GM18505 (cell line): Measurements from ENCODE around the gene ZBTB46.

ENCODE experiments used
- ATAC-seq: cut with Tn5 transposase; IDR thresholded peaks from one replicate; pipeline ENCODE4 v1.9.1; 2021; ENCODE audit not compliant: unreplicated experiment
- POLR2A ChIP-seq: IDR thresholded peaks from 4 replicates; pipeline ENCODE4 v1.6.1; 2011; ENCODE audit warnings: borderline replicate concordance; ENCODE audit not compliant: insufficient read depth, insufficient read length; ENCODE audit errors: extremely low read depth

Gene ZBTB46

DNA sequence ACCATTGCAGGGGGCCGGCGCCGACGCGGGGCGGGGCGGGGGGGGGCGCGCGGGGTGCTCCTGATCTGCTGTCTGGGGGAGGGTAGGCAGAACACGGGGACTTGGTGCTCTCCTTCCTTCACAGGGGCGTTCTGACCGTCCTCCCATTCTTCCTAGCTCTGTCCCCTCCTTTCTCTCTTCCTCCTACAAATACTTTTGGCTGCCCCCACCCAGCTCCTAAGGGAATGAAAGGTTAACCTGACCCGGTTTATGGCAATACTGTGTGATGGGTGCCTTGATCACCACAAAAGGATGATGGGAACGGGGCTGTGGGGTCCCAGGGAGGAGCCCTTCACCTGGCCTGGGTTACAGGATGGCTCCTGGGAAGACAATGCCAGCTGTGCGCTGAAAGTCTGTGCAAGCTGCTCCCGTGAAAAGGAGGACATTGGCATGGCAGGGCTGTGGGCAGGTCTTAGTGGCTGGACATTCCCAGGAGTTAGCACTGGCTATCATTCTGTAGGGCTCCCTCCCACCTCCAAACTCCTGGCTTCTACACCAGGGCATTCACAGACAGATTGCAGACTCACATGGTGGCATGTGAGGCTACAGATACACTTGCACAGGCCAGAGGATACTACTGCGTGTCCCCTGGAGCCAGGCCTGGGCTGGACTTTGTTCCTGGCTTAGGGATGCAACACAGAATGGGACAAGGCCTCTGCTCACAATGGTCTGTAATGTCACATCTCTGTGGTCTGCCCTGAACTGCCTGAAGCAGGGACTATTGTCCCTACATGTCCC, 32.1 kb upstream of the ZBTB46 start:
- no peak for ATAC-seq
- no peak for TF ChIP-seq POLR2A

DNA sequence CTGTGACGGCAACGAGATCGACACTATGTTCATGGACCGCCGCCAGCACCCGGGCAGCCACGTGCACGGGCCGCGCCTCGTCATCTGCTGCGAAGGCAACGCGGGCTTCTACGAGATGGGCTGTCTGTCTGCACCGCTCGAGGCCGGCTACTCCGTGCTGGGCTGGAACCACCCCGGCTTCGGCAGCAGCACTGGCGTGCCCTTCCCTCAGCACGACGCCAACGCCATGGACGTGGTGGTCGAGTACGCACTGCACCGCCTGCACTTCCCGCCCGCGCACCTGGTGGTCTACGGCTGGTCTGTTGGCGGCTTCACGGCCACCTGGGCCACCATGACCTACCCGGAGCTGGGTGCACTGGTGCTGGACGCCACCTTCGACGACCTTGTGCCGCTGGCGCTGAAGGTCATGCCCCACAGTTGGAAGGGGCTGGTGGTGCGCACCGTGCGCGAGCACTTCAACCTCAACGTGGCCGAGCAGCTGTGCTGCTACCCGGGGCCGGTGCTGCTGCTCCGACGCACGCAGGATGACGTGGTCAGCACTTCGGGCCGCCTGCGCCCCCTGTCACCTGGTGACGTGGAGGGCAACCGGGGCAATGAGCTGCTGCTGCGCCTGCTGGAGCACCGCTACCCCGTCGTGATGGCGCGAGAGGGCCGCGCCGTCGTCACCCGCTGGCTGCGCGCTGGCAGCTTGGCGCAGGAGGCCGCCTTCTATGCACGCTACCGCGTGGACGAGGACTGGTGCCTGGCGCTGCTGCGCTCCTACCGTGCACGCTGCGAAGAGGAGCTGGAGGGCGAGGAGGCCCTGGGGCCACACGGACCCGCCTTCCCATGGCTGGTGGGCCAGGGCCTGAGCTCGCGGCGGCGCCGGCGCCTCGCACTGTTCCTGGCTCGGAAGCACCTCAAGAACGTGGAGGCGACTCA, 31.2 kb upstream of the ZBTB46 start:
- TF ChIP-seq POLR2A: no peak
- no peak for ATAC-seq

DNA sequence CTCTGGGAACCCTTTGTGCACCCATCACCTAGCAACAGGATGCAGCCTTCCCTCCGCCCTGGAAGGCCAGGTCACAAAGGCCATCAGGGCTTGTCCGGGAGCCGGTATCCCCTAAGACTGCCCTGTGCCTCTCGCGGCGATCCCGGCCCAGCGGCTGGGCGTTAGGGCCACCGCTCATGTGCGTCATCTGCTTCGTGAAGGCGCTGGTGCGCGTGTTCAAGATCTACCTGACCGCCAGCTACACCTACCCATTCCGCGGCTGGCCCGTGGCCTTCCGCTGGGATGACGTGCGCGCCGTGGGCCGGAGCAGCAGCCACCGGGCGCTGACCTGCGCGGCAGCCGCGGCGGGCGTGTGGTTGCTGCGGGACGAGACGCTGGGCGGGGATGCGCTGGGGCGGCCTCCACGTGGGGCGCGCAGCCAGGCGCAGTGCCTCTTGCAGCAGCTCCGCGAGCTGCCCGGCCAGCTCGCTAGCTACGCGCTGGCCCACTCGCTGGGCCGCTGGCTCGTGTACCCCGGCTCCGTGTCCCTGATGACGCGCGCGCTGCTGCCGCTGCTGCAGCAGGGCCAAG, 30.4 kb upstream of the ZBTB46 start, which contains the start of gene ABHD16B:
Gene ABHD16B (plus strand): TSS at position 134 of the 570 bp plus-strand sequence. CDS start 43 bp downstream, at position 177.
- no peak for ATAC-seq
- no peak for TF ChIP-seq POLR2A

DNA sequence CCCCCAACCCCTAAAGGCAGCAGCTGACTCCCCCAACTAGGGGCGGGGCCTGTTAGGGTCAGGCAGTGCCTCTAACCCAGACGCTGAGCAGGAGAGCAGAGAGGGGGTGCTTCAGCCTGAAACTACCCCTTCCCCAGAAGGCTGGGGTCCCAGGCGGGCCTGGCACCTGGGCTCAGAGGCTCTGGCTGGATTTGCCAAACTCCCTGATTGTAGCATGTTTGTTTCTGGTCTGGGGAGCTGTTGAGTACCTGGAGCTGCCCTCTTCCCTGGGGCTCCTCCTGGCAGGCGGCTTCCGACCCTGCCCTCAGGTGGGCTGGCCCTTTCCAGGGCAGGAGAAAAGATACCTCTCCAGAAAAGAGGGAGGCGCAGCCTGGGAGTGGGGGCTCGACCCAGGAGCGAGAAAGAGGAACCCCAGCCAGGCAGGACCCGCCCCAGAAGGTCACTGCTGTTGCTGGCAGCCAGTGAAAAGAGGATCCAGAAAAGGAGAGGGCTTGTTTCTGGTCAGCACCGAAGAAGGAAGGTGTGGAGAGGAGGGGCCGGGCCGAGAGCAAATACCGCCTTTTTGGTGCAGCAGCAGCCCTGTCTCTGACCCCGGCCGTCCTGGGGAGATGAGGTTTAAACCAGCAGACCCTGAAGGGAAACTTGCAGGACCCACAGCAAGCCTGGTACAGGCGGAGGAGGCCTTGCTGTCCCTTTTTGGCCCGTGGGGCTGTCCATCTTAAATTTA, 29.4 kb upstream of the ZBTB46 start:
- no peak for TF ChIP-seq POLR2A
- ATAC-seq: no peak

DNA sequence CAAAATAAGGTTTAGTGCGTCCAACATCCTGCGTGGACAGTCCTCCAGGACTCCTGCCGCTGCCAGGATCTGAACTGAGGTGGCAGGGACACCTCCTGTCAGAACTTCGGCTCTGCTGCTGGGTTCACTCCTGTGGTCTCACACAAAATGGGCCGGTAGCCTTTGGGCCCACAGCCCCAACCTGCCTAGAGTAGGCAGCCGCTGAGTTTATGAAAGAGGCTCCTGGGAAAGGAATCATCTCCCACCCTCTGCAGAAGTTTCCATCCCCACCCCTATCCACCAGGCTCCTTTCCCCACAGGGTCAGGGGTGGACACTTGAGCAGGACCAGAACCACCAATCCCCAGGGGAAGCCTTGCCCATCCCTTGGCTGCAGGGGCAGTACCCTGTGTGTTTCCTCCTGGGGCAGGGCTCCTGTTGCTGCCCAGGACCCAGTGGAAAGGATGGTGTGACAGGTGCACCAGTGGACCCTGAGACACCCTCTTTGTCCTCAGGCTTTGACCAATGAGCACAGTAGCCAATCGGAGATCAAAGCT, 28.2 kb upstream of the ZBTB46 start:
- no peak for TF ChIP-seq POLR2A
- no peak for ATAC-seq

DNA sequence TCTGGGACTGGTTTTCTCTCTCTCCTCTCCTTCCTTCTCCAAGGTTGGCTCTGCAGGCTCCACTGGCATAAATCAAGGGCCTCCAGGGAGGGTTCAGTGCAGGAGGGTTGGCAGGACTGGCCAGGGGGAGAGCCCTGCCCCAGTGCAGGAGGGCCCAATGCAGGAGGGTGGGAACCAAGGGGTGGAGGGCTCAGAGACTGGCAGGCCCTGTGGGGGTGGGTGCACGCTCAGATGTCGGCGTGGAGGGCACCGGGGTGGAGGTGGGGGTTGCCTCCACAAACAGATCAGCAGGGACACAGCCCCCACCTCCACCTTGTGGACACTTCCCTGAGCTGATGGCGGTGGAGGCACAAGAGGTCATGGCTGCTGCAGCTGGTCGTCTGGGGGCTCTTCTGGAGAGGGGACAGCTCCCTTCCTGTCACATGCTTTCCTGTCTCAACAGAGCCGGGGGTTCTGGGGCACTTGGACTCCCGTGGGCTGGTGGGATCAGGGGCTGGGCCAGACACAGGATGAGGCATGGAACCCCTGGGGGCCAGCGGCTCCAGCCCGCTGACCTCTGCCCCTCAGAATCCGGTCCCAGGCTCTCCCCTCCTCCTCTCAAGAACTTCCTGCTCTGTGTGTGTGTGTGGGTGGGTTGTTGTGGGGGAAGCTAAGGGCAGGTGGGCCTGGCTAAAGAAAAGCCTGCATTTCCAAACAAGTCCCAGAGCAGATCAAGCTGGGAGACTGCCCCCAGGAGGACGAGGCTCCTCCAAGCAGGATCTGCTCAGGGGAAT, 27.5 kb upstream of the ZBTB46 start:
- no peak for ATAC-seq
- no peak for TF ChIP-seq POLR2A

DNA sequence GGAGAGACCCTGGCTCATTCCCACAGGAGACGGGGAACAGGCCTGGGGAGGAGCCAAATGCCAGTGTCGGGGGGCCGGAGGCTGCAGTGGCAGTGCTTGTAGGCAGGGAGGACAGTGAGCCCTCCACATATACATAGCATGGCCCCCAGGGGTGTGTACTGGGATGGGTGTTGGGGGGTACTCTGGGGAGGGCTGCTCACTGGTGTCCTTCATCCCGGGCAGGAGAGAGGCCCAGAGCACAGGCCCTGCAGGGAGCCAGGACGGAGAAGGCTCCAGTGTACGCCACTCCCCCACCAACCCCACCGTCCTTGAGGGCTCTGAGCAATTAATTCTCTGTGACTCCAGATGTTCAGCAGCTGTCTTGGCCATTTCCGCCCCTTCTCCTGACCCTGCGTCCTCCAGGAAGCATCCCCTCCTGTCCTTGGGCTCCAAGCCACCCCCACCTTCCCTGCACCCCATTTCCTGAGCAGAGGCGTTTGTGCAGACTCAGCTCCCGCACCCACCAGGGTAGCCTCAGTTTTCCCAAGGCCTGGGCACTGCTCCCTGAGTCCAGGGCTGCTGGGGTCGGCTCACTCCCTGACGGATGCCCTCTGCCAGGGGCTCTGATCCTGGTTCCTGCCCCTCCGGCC, 26.8 kb upstream of the ZBTB46 start:
- no peak for ATAC-seq
- TF ChIP-seq POLR2A: no peak

DNA sequence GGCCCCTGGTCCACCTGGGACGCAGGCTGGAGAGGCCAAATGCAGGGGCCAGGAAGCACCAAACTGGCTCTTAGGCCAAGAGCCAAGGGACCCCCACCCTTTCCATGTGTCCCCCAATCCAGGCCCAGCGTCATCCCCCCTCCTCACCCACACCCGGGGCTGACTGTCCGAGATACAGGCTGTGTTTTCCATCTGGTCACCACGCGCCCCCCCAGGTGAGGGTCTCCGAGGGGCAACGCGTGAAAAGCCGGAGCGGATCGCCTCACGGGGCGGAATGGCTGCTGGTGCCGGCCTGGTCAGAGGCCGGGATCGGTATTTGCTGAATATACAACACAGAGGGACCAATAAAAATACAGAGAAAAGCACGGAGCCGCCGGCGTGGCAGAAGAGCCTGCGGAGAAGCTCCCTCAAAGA, 25.0 kb upstream of the ZBTB46 start:
- TF ChIP-seq POLR2A: no peak
- ATAC-seq: no peak

DNA sequence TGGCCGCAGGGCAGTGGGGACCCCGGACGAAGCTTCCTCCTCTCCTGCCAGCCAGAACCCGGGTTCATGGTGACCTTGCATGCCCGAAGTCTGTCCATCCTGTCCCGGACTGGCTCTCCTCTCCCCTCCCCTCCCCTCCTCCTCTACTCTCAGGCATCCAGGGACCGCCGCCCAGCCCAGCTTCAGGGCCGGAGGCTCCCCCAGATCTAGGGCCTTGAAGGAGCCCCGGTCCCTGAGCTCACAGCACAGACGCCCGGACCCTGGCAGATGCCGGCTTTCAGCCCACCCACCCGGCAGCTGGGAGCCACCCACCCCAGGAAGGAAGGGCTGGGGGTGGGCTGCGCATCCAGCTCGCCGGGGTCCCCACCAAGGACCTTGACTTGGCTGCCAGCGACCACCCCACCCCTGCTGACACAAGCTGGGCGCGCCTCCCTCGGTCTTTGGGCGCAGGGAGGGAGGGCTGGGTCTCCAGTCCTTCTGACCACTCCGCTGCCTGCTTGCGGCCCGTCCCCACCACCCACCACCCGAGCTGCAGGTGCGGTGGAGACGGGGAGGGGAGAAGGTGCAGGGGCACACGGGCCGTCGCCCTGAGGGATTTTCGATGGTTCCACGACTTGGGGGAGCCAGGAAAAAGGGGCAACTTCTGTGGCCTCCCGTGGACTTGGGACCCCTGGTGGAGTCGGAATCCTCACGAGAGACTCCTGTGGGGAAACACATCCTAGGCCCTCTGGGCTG, 24.5 kb upstream of the ZBTB46 start:
- TF ChIP-seq POLR2A: no peak
- no peak for ATAC-seq

DNA sequence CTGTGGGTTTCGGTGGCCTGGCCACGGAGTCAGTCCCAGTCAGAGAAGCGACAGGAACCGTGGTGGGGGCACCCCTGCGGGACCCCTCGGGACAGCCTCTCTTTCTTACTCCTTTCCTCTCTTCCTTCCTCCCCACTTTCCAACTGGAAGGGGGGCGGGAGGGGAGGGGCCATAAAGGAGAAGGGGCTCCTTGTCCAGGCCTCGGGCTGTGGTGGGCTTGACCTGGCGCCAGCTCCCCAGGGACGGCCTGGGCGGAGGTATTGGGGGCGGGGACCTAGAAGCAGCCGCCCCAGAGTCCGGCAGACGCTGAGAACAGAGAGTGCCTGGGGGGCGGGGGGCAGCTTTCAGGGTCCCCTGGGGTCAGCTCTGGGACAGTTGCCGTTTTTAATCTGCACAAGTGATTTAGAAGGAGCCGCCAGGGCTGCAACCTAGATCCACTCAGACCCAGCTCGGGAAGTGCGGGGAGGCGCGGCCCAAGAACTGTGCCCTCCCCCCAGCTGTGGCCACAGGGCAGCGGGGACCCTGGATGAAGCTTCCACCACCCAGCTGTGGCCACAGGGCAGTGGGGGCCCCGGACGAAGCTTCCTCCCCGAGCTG, 23.8 kb upstream of the ZBTB46 start:
- TF ChIP-seq POLR2A: no peak
- ATAC-seq: no peak
